ENCODE data around the gene RND3.

RND3 gene, protein sequence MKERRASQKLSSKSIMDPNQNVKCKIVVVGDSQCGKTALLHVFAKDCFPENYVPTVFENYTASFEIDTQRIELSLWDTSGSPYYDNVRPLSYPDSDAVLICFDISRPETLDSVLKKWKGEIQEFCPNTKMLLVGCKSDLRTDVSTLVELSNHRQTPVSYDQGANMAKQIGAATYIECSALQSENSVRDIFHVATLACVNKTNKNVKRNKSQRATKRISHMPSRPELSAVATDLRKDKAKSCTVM

DNA sequence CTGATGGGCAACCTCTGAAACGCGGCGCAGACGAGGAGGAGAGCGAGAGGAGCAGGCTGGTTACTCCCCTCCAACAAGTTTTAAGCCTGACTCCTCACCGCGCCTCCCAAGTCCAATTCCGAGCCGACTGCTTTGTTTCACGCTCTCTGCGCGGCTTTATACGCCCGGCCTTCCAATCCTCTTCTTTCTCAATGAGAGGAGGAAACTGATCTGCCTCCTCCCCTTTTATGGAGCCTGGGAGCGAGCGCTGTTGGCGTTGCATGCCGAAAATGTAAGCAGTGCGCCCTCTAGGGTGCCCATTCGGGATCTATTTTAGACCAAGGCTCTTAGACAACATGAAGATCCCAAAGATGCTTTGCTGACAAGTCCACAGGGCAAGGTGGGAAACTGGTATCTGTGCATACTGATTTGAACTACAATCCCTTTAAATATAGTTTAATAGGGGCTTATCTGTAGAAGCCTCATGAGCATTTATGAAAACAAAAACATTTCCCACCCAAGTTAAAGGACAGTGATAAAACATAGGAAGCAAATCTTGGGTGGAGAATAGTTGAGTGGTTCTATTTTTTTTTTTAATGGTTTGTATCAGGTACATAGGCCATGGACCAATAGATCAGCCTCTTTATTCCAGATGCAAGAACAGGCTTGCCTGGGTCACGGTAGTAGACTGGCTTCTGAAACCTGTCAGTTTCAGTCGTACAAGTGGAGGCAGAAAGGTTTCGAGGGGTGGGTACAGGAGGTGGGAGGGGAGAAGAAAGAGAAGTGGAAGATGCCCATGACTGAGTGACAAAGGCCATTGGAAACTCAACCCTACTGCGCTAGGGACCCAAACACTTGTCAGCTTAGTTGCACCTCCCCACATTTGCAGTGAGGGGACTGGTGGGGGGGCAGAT, at the start of gene RND3:
Gene RND3 (minus strand): TSS at position 131 of the 893 bp plus-strand sequence. CDS start 250 bp downstream, outside the sequence.
- peak; percentile 94 for DNase-seq

DNA sequence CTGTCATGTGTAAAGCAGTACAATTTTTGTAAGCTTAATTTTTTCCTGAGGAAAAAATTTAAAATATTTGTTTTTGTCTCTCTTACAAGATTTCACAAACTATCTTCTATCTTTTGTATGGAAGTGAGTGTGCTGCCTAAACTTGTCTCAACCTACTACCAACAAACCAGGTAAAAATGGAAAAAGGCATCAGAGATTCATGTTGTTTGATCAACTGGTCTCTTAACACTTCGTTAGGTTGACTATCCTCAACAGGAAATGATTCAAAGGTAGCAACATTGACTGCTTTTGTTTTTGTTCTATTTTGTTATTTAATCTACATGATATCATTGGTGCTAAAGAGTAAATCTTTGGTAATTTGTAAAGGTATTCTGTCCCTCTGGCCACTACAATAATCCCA, 47.7 kb upstream of the RND3 start:
- no peak for DNase-seq

DNA sequence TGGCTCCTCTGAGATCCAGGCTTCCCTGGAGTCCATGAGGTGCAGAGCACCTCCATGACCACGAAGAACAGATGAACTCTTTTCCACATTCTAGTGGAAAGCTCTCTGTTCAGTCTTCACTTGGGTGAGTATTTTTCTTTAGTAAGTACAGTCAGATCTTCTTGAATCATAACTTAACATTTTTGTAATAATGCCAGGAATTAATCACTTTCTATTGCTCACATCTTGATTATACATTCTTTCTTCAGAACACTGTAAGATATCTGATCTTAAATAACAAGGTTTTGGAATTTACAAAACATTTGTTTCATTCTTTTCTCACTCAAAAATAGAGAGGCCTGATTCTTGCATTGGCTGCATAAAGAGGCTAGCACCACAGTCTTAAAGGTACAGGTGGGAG, 45.4 kb upstream of the RND3 start:
- no peak for DNase-seq

DNA sequence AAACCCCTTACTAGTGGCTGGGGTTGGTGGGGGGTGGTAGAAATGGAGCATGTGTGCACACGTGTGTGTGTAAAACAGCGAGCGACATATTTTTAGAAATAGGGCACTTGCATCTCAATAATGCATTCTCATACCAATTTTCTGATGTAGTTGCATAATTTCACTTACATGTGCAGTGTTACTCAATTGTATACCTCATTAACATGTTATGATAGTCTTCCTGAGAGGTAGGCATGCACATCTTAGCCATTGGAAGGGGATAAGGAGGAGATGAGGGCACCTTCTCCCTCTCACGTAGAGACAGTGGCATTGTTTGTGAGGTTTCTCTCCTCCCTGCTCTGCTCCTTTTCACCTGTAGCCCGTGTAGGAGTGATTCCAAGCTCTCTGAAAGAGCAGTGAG, 44.6 kb upstream of the RND3 start:
- no peak for DNase-seq

DNA sequence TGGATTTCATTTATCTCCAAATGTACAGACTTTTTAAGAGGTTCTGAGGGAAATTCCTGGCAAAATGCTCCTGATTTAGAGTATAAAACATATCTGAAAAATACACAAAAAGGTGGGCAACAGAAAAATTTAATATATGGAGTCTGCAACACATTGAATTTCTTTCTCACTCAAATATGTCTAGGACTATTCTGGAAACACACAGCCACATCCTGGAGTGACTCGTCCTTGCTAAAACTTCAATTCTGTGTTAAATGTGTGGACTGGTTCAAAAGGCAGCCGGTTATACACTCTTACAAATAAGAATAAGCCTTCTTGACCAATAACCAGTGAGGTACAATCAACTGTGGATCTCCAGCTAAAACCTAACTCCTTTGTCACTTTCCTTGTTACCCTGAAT, 44.1 kb upstream of the RND3 start:
- no peak for DNase-seq

DNA sequence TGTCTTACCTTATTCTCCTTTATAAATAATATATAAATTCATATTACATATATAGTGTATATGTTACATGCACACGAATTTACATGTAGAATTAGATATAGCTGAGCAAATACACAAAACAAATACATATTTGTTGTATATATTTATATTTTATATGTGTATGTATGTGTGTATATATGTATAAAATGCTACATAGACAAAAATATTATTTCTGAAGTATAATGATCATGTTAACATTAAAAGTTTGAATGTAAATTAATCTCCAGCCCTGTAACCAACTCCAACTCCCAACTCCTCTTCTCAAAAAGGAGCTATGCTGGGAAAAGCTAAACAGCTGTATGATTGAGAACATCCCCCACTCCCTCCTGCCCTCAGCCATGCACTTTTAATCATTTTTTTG, 42.7 kb upstream of the RND3 start:
- DNase-seq: no peak

DNA sequence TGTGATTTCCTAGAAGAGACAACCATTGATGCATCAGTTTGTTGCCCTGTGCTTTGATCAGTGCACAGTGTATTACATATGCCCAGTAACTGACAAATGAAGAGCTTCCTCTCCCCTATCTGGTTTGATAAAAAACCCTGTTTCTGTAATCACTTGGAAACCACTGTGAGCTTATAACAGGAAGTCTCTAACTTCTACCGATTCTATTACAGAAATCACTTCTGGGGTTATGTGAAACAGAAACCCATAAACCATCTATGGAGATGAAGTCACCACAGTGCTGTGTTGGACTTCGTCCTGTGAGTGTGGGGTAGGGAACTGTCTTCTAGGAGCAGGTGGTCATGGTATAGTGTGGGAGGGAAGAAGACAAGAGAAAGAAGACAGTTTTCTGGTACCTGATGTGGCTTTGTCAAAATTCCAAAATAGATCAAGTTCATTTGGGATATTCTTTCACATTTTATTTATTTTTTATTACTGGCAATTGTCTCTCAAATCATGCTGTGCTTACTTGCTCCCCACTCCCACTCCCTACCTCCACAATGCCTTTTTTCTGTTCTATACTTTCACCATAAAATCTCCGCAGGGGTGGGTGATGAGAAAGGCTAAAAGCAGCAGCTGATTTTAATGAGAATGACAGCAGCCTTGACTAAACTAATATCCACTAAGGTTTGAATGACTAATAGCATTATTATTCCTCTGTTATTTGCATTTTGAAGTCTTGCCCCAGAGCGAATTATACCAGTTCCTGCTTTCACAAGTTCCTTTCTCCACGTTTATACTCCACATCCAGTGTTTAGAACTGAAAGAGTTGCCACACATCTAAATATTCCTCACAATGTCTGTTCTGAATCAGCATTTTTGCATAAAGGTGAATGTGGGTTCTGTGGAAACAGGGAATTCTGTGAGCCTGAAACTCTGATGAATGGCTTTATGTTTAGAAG, 41.7 kb upstream of the RND3 start:
- DNase-seq: no peak

DNA sequence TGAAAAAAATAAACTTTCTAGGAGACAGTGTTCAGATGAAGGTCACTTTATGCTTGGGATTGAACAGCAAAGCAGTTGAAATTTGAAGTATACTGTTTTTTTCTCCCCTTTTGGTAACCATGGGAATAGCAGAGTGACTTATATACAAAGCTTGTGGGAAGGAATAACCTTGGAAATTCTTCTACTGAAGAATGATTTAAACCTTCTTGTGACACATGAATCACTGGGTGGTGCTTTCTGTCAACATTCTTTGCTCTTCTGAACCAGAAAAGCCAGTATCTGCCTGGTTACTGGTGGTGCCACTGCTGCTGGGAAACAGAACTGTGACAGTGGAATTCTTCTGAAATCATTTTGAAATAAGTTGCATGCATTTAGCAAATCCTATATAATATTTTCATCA, 39.4 kb upstream of the RND3 start:
- no peak for DNase-seq

DNA sequence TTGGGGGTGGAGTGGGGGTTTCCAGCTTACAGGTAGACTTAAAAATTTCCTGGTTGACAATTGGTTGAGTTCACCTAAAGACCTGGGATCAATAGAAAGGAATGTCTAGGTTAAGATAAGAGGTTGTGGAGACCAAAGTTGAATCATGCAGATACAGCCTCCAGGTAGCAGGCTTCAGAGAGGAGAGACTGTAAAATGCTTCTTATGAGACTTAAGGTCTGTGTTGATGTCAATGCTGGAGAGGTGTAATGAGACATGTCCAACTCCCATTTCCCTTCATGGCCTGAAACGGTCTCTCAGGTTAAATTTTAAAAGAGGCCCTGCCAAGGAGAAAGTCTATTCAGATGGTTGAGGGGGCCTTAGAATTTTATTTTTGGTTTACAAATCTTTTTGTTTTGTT, 38.5 kb upstream of the RND3 start:
- no peak for DNase-seq

DNA sequence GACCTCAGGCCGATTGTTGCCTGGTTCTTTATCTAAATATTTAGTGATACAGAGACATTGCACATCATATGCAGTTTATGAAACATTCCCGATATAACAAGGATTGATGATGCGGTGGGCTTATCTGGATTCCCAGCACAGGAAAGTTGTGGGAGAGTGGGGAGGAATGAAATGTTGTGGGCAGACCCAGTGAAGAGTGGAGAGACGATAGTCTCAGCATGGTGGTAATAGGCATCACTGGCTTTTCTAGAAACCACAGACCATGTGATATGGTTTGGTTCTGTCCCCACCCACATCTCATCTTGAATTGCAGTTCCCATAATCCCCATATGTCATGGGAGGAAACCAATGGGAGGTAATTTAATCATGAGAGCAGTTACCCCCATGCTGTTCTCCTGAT, 34.8 kb upstream of the RND3 start:
- no peak for DNase-seq

DNA sequence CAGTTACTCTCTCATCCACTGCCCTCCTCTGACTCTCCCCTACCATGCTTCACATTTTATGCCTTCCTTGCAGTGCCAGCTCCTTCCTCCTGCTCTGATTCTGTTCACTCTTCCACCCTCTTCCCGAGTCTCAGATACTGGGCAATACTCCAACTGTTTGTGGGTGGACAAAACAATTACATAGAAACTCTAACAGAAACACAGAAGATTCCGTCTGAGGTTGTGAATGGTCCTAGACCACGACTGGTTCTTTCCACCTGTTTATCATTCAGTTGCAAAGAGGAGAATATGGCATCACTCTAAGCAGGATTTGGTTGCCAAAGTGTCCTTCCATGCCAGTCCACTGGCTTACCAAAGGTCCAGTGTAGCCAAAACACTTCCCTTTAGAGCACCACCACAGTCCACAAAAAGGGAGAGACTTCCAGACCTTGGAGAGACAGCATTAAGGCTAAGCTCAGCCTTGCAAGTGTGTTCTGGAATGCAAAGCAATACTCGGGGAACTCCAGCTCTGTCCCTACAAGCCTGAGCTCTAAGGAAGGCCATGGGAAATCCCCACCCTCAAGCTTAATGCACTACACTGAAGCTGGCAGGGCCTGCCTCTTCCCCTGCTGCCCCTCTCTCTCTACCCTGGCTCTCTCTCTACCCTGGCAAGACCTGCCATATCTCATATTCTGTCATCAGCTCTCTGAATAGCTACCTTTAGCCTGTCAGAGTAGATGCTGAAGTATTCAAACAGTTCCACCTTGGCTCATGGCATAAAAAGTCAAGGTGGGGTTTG, 33.6 kb upstream of the RND3 start:
- no peak for DNase-seq

DNA sequence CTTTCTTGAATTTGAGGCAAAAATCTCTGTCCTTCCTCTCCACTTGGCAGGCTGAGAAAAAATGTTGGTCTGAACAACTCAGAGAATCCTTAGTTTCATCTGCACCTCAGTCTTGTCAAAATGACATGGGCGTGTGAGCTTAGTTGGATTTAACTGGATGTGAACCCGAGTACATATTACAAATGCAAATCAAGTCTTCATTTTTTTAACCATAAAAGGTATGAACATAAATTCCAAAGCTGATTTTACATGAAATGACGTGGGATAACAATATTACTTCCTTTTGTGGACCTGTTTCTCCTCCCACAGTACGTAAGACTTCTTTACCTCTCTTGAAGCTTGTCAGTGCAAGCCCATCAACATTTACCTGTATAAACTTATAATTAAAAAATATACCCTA, 32.6 kb upstream of the RND3 start:
- DNase-seq: no peak

DNA sequence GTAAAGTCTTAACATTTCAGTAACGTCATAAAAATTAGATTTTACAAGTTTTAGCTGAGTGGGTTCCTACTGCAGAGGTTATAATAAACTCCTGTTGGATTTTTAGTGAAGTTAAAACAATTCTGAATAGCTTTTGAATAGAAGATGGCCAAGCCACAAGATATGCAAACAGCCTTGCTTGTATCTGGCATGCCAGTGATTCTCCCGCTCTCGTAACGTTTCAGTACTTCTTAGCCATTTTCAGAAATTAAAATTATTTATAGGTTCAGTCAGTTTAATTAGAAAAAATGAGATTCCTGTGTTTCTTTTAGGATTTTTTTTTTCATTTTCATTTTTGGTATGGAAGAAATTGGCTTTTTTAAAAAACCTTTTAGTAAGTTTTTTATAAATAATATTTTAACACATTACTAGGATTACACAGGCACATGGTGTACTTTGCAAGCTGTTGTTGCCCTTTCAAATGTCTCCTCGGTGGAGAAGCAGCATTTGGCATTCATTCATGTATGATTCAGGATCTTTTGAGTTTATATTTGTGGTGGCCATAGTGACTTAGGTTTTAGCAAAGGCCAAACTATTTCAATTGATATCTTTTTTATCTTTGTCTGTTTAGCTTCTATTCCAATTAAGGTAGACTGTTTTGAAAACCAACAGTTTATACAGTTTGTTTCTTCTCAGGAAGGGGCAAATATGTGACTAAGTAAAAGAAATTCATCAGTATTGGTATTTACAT, 30.6 kb upstream of the RND3 start:
- no peak for DNase-seq

DNA sequence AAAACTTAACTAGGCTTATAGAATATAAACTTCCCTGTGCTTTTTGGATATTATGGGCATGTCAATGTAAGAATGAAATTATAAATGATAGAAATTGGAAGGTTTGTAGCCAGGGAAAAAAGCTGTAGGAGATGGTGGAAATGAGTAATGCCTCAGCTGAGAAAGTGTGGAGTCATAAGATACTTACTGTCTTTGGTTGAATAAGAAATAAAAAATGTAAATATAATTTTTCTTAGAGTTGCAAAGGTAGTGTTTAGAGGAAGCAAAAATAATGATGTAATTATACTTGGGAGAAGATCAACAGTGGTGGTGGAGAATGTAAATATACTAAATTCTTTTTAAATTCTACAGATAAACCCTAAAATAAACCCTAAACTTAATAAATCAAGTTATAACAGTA, 26.2 kb upstream of the RND3 start:
- DNase-seq: no peak

DNA sequence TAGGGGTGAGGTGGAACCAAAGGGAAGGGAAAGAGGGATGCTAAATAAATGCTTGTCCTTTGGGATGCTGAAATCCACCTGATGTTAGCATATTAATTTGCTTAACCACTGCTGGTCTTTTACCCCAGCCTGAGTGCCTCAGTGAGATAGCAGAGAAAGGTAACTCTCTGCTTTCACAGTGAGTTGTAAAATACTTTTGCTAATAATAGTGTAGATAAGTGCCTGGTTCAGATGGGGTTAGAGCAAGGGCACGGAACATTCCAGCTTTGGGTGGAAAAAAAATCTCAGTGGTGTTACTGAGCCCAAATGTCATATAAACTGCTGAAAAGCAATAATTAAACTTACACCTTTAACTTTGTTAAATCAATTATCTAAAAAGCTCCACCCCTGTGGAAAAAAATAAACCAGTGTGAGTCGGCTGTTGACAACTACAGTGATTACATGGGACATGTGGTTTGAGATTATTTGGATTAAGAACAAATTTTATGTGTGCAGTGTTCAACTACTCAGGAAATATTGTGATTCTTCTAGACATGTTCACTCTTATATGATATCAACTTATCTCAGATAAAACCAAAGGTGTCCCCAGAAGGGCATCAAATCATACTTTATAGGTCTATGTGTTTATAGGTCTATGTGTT, 21.1 kb upstream of the RND3 start:
- no peak for DNase-seq

DNA sequence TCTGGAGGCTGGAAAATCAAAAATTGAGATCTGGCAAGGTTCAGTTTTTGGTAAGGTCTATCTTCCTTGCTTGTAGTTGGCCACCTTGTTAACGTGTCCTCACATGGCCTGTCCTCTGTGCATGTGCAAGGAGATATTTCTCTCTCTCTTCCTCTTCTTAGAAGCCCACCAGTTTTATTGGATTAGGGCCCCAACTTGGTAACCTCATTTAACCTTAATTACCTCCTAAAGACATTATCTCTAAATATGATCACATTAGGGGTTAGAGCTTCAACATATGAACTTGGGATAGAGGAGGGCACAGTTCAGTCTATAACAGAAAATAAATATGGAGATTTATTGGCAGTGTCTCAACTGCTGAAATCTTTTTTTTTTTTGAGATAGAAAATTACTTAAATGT, 19.6 kb upstream of the RND3 start:
- DNase-seq: no peak

DNA sequence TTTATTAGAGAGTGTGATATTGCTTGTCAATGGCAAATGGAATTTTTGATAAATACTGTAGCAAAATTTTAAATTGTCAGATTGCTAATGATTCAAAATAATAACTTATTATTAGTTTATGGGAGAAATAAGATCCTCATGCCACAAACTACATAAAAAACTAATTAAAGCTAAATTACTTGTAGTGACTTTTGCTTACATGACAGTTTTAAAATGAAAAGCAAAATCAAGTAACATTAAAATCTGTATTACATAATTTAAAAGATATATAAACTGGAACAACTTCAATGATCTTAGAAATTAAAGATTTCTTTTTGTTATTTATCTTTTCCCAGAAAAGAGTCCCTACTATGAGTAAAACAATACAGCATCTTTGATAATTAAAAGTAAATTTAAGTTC, 17.7 kb upstream of the RND3 start:
- no peak for DNase-seq

DNA sequence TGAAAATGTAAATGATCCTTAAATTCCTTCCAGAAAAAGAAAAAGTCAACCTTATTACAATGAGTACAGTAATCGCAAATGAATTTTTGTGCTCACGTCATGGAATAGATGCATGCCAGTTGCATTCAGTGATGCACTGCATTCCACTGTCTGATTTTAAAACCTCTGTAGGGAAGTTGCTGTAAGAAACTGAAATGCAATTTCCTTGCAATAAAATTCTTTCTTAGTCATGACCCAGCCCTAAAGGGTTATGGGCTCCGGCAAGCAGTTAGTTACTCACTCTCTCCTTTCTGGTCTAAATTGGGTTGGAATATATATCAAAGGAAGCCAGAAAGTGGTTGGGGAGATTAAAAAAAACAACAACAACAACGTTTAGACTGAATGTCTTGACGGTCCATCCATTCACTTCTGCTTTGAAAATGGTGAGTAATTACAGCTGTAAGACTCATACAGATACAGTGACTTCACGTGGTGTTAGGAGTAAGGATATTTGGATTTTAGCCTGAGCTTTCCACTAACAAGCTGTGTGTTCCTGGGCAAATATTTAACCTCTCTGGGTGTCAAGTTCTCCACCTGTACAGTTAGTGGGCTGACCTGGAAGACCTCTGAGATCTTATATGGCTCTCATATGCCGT, 8.6 kb upstream of the RND3 start:
- DNase-seq: no peak

DNA sequence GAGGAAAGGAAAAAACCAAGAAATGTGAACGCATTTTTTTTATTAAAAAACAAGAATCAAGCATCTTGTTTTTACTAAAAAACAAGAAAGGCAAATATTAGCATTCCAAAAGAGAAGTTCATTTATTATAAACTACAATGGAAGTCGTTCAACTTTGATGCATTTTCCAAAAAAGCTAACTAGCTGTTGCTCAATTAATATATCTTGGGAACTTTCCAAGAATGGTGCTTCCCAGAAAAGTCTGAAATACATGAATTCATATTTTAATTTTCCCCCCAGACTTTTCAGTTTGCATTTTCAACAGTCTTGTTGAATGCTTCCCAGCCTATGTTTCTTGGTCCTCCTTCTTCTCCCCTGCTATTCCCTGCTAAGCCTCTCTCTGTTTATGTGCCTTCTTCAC, 7.5 kb upstream of the RND3 start:
- no peak for DNase-seq

DNA sequence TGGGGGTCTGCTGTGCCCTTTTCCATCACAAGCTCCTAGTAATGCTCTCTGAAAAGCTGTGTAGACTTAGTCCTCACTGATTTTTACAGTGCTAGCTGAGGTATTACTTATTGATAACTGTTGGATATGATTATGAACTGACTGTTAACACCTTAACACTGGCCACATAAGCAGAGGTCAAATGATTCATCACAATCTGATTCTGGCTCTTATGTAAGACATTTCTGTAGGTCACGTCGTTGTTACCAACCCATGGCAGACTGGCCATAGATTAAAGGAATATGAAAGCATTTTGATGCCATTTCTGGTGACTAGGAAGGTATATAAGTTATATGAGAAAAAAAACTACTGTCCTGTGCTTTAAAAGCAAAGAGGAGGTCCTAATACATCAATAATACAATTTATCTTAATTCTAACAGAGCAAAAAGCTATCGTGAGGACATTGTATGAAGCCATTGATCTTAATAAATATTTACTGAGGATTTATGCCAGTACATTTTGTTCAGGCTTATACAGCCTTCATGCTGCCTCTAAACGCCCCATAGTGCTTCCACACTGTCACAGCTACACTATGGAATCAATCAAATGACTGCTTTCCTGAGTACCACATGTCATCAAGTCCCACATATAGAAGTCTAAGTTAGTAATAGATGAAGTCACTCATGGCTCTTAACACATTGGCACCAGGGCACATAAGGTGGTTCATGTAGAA, 6.9 kb upstream of the RND3 start:
- no peak for DNase-seq

Data from NCI-H1092 (cell line).